Fibroblast of lung (primary cell): Measurements from ENCODE around the gene OR13C4. TPM values are rescaled to one million over a fixed set of nuclear protein-coding genes. Genes with fewer than 3 reads are reported as not detected.

Experiments used
- DNase-seq, 2 donors: peaks; one replicate each; pipeline versions ENCODE4 v3.0.0 to v3.0.0-alpha.2; 2010; ENCODE audit warnings: low read depth in 2 of 2
- H2AFZ ChIP-seq: 2 replicates; pipeline ENCODE4 v1.5.1; 2012; ENCODE audit warnings: low read length, control low read depth, inconsistent platforms
- H3K27ac ChIP-seq: 2 replicates; pipeline ENCODE4 v1.5.1; 2011; ENCODE audit warnings: low read length, control low read depth; ENCODE audit not compliant: insufficient read depth
- H3K27me3 ChIP-seq: 2 replicates; pipeline ENCODE4 v1.5.1; 2011; ENCODE audit warnings: mild to moderate bottlenecking, low read length; ENCODE audit not compliant: control insufficient read depth, insufficient read depth
- H3K36me3 ChIP-seq: 2 replicates; pipeline ENCODE4 v1.5.1; 2011; ENCODE audit warnings: low read length; ENCODE audit not compliant: control insufficient read depth, insufficient read depth
- H3K4me1 ChIP-seq: 2 replicates; pipeline ENCODE4 v1.5.1; 2011; ENCODE audit warnings: low read length; ENCODE audit not compliant: control insufficient read depth, insufficient read depth; ENCODE audit errors: extremely low read depth
- H3K4me2 ChIP-seq: 2 replicates; pipeline ENCODE4 v1.5.1; 2011; ENCODE audit warnings: low read length, control low read depth; ENCODE audit not compliant: insufficient read depth; ENCODE audit errors: extremely low read depth
- H3K4me3 ChIP-seq, 4 experiments: fragments of 200-600 bp in 1 of 4; sonication (generic) in 1 of 4; replicated peaks in 1 of 4; 2 replicates each; pipeline ENCODE4 v1.5.1; 2011 to 2016; ENCODE audit warnings: low read length in 4 of 4, low read depth in 3 of 4, mild to moderate bottlenecking in 3 of 4, control low read depth in 2 of 4, inconsistent platforms in 1 of 4, mixed read lengths in 1 of 4; ENCODE audit not compliant: insufficient read depth in 1 of 4; ENCODE audit errors: control extremely low read depth in 1 of 4
- H3K79me2 ChIP-seq: 2 replicates; pipeline ENCODE4 v1.5.1; 2012; ENCODE audit warnings: mild to moderate bottlenecking, low read length, inconsistent platforms; ENCODE audit not compliant: control insufficient read depth, insufficient read depth
- H3K9ac ChIP-seq: 2 replicates; pipeline ENCODE4 v1.5.1; 2011; ENCODE audit warnings: mild to moderate bottlenecking, low read length, control low read depth; ENCODE audit not compliant: insufficient read depth
- H3K9me3 ChIP-seq: 2 replicates; pipeline ENCODE4 v1.5.1; 2012; ENCODE audit warnings: low read depth, low read length; ENCODE audit not compliant: control insufficient read depth, insufficient read depth
- H4K20me1 ChIP-seq: 2 replicates; pipeline ENCODE4 v1.5.1; 2011; ENCODE audit warnings: low read length; ENCODE audit not compliant: control insufficient read depth, insufficient read depth; ENCODE audit errors: extremely low read depth
- CTCF ChIP-seq, 2 donors: IDR thresholded peaks in 1 of 2; conservative IDR thresholded peaks in 1 of 2; 1 replicate in 1 of 2; 2 replicates in 1 of 2; pipeline ENCODE4 v1.5.1; 2011 to 2012; ENCODE audit warnings: low read length in 2 of 2, control low read depth in 1 of 2, inconsistent platforms in 1 of 2, low read depth in 1 of 2, mild to moderate bottlenecking in 1 of 2
- EZH2 ChIP-seq: IDR thresholded peaks from 2 replicates; pipeline ENCODE4 v1.5.1; 2012; ENCODE audit warnings: low read length, control low read depth, mild to moderate bottlenecking; ENCODE audit errors: missing control alignments
- polyA plus RNA-seq, 2 donors: library from polyadenylated mRNA; depleted of rRNA in 1 of 2; stranded (reverse) in 1 of 2; unstranded in 1 of 2; fragments of >200 nt; gene quantifications; 2 replicates each; pipeline ENCODE4 v1.2.1, GENCODE V29; 2011 to 2012; ENCODE audit warnings: missing spikeins in 1 of 2
- total RNA-seq: library from RNA; depleted of rRNA; stranded (reverse); fragments of >200 nt; gene quantifications from 2 replicates; pipeline ENCODE4 v1.2.1, GENCODE V29; 2014

OR13C4 gene
- total and polyA plus RNA-seq, 2 donors (not counting 1 experiment from before 2014, with no cell fraction given), result not detected

GRCh38 chr9:104568868-104569267 is 41.9 kb upstream of the OR13C4 start, which contains the start of gene OR13C8:
Gene OR13C8 (plus strand): TSS chr9:104569168. CDS start chr9:104569168, 0 bp downstream.
- Histone ChIP-seq H4K20me1 (no peaks in the 10 kb centered on the region), H3K4me1 (no peaks in the 10 kb centered on the region), H3K9ac (no peak within 1 kb of the TSS), H3K27me3 (no peaks in the 10 kb centered on the region), H3K79me2 (no peaks in the 10 kb centered on the region), H3K36me3 (no peaks in the 10 kb centered on the region), H3K4me3 (no peak within 1 kb of the TSS), H3K27ac (no peak within 1 kb of the TSS), H3K9me3 (no peaks in the 10 kb centered on the region), H3K4me2 (no peak within 1 kb of the TSS), H2AFZ (no peak within 1 kb of the TSS)
- TF ChIP-seq CTCF (conservative IDR thresholded peaks at IDR 0.05 in 1 of 2, IDR thresholded peaks at IDR 0.05 in 1 of 2; ENCODE audit: low read depth in 1 of 2, low read length in 2 of 2) (no peak), EZH2 (no peak)
- no peak for DNase-seq

- no peaks in the 10 kb centered on the region for H3K27me3 ChIP-seq
- no peaks in the 10 kb centered on the region for H3K36me3 ChIP-seq
- no peak overlapping the region for H3K27ac ChIP-seq
- H3K4me3 ChIP-seq, result no peak overlapping the region
- TF ChIP-seq EZH2 (no peak), CTCF (conservative IDR thresholded peaks at IDR 0.05 in 1 of 2, IDR thresholded peaks at IDR 0.05 in 1 of 2; ENCODE audit: low read depth in 1 of 2, low read length in 2 of 2) (no peak)
- H3K9ac ChIP-seq, result no peak overlapping the region
- no peak overlapping the region for H3K4me2 ChIP-seq
- H3K79me2 ChIP-seq, result no peaks in the 10 kb centered on the region
- no peaks in the 10 kb centered on the region for H3K4me1 ChIP-seq
- no peak for DNase-seq
- H2AFZ ChIP-seq, result no peak overlapping the region
- no peaks in the 10 kb centered on the region for H4K20me1 ChIP-seq
- H3K9me3 ChIP-seq, result no peaks in the 10 kb centered on the region
Observed at GRCh38 chr9:104564358-104564757, 37.3 kb upstream of the OR13C4 start.

- no peak for DNase-seq
- H3K4me3 ChIP-seq, result no peak overlapping the region
- H3K4me1 ChIP-seq, result no peaks in the 10 kb centered on the region
- no peaks in the 10 kb centered on the region for H3K9me3 ChIP-seq
- no peaks in the 10 kb centered on the region for H4K20me1 ChIP-seq
- no peak overlapping the region for H3K27ac ChIP-seq
- TF ChIP-seq CTCF (conservative IDR thresholded peaks at IDR 0.05 in 1 of 2, IDR thresholded peaks at IDR 0.05 in 1 of 2; ENCODE audit: low read depth in 1 of 2, low read length in 2 of 2) (no peak), EZH2 (no peak)
- no peak overlapping the region for H3K9ac ChIP-seq
- no peak overlapping the region for H2AFZ ChIP-seq
- H3K27me3 ChIP-seq, result no peaks in the 10 kb centered on the region
- H3K4me2 ChIP-seq, result no peak overlapping the region
- H3K79me2 ChIP-seq, result no peaks in the 10 kb centered on the region
- H3K36me3 ChIP-seq, result no peaks in the 10 kb centered on the region
Observed at GRCh38 chr9:104556830-104557634, 30.0 kb upstream of the OR13C4 start.
